ENCODE measurements around the gene PCDHGA1. TPM values are rescaled to one million over a fixed set of nuclear protein-coding genes. Genes with fewer than 3 reads are reported as not detected.

Gene PCDHGA1
- total and polyA plus RNA-seq, 10 donors: 0.04 to 0.52 (median 0.25) TPM; not detected in 1

DNA sequence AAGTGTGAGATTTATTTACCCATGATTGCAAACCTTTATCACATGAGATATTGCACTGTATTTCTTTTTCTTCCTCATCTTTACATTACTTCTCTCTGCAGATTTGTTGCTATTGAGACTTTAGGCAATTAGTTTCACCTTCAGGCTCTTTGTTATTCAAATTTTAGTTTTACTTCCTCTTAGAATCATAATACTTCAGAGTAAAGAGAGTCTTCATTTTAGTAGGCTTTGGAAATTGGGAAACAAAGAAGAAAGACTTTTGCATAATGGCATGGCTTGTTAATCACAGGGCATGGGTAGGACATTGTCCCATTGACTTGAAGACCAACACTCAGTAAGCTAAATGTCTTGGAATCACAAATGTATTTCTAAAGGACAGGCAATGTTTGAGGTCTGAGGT is 32.4 kb downstream of the PCDHGA1 start:
- peaks cover 0 to 94% (median 30%) of the 10 kb centered on the region in 7 donors for H3K27me3 ChIP-seq (replicated peaks in 1 of 7)
- no peak overlapping the region for H3K27ac ChIP-seq

DNA sequence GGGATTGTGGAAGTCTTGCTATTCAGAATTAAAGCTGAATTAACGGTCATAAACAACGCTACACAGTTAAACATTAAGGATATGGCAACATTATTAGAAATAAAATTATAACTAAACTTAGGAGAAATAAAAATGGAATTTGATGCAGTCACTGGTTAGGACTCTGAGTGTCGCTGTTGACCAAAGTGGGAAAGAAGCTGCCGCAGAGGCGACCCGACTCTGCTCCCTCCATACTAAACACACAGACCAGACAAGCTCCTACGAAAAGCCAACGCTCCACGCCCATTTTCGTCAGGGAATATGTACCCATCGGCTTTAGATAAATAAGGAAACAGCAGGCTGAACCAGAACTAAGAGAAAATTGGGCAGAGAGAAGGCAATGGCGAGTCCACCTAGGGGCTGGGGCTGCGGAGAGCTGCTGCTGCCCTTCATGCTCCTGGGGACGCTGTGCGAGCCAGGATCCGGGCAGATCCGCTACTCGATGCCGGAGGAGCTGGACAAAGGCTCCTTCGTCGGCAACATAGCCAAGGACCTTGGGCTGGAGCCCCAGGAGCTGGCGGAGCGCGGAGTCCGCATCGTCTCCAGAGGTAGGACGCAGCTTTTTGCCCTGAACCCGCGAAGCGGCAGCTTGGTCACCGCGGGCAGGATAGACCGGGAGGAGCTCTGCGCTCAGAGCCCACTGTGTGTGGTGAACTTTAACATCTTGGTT is 33.8 kb downstream of the PCDHGA1 start, which contains the start of gene PCDHGA5:
Gene PCDHGA5 (plus strand): TSS at position 211 of the 709 bp plus-strand sequence. CDS start 169 bp downstream, at position 380.
- 23 to 33% (median 27%) methylated on average over 34 of the region's 34 CpGs for WGBS, 5 donors
- H3K9me3 ChIP-seq: peaks cover 0 to 100% (median 95%) of the 10 kb centered on the region in 8 donors
- intact Hi-C loops (cut with DNase I; ENCODE audit: low total_unique reads): no loop called here
- H3K4me1 ChIP-seq: no peaks in the 10 kb centered on the region
- H3K4me3 ChIP-seq: peak within 1 kb of the TSS in 1 of 8 donors; percentile 22
- no peak for DNase-seq
- H3K27ac ChIP-seq: no peak within 1 kb of the TSS
- H3K36me3 ChIP-seq: peaks cover 0 to 7% (median 0%) of the 10 kb centered on the region in 6 donors
- TF ChIP-seq POLR2AphosphoS5 (IDR thresholded peaks at IDR 0.05) (no peak), POLR2A (IDR thresholded peaks at IDR 0.05) (no peak)
- TF ChIP-seq, protein P1, sequence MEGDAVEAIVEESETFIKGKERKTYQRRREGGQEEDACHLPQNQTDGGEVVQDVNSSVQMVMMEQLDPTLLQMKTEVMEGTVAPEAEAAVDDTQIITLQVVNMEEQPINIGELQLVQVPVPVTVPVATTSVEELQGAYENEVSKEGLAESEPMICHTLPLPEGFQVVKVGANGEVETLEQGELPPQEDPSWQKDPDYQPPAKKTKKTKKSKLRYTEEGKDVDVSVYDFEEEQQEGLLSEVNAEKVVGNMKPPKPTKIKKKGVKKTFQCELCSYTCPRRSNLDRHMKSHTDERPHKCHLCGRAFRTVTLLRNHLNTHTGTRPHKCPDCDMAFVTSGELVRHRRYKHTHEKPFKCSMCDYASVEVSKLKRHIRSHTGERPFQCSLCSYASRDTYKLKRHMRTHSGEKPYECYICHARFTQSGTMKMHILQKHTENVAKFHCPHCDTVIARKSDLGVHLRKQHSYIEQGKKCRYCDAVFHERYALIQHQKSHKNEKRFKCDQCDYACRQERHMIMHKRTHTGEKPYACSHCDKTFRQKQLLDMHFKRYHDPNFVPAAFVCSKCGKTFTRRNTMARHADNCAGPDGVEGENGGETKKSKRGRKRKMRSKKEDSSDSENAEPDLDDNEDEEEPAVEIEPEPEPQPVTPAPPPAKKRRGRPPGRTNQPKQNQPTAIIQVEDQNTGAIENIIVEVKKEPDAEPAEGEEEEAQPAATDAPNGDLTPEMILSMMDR (IDR thresholded peaks at IDR 0.05 in 8 of 11, conservative IDR thresholded peaks at IDR 0.05 in 3 of 11): no peak
- peaks cover 0 to 95% (median 30%) of the 10 kb centered on the region in 7 donors for H3K27me3 ChIP-seq (replicated peaks in 1 of 7)

More for the DNA sequence above, 32.4 kb downstream of the PCDHGA1 start:
- peaks cover 0 to 7% (median 0%) of the 10 kb centered on the region in 6 donors for H3K36me3 ChIP-seq
- H3K4me3 ChIP-seq: no peak overlapping the region
- no peak for DNase-seq
- intact Hi-C loops (cut with DNase I; ENCODE audit: low total_unique reads): no loop called here
- H3K9me3 ChIP-seq: peaks cover 0 to 99% (median 98%) of the 10 kb centered on the region in 8 donors
- no peak for TF ChIP-seq POLR2A (IDR thresholded peaks at IDR 0.05)
- TF ChIP-seq, protein P1 (IDR thresholded peaks at IDR 0.05 in 8 of 11, conservative IDR thresholded peaks at IDR 0.05 in 3 of 11): no peak
- no peaks in the 10 kb centered on the region for H3K4me1 ChIP-seq

DNA sequence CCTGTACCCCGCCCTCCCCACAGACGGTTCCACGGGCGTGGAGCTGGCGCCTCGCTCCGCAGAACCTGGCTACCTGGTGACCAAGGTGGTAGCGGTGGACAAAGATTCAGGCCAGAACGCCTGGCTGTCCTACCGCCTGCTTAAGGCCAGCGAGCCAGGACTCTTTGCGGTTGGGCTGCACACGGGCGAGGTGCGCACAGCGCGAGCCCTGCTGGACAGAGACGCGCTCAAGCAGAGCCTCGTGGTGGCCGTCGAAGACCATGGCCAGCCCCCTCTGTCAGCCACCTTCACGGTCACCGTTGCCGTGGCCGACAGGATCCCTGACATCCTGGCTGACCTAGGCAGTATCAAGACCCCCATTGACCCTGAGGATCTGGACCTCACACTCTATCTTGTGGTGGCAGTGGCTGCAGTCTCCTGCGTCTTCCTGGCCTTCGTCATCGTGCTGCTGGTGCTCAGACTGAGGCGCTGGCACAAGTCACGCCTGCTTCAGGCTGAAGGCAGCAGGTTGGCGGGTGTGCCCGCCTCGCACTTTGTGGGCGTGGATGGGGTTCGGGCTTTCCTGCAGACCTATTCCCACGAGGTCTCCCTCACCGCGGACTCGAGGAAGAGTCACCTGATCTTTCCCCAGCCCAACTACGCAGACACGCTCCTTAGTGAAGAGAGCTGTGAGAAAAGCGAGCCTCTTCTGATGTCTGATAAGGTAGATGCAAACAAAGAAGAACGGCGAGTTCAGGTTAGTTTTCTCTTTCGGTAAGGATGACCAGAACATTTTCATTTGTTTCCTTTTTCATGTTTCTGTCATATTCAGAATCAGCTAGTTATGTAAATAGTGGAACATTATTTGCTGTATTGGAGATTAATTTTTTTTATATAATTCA is 35.9 kb downstream of the PCDHGA1 start:
- Histone ChIP-seq H3K4me1 (no peaks in the 10 kb centered on the region), H3K9me3 (peaks cover 0 to 100% (median 95%) of the 10 kb centered on the region in 8 donors)
- no peak for DNase-seq

More for the DNA sequence above, 35.9 kb downstream of the PCDHGA1 start:
- intact Hi-C loops (cut with DNase I; ENCODE audit: low total_unique reads): no loop called here
- Histone ChIP-seq H3K27ac (no peak overlapping the region), H3K36me3 (peaks cover 0 to 7% (median 0%) of the 10 kb centered on the region in 6 donors), H3K27me3 (replicated peaks in 1 of 7) (peaks cover 0 to 97% (median 30%) of the 10 kb centered on the region in 7 donors), H3K4me3 (no peak overlapping the region)
- TF ChIP-seq POLR2AphosphoS5 (IDR thresholded peaks at IDR 0.05) (no peak), POLR2A (IDR thresholded peaks at IDR 0.05) (no peak)
- TF ChIP-seq, protein P1 (IDR thresholded peaks at IDR 0.05 in 8 of 11, conservative IDR thresholded peaks at IDR 0.05 in 3 of 11): no peak
- WGBS, 5 donors: 30 to 48% (median 36%) methylated on average over 22 to 46 of the region's 46 CpGs

Data from spleen (tissue), 11 donors.